Erythroblast (primary cell): ENCODE data around the gene TMEM244.

Source experiments
- GATA1 ChIP-seq: IDR thresholded peaks from 2 replicates; pipeline ENCODE4 v1.6.1; 2011; ENCODE audit warnings: low read depth, mild to moderate bottlenecking, control low read depth, low read length, moderate library complexity
- POLR2A ChIP-seq: IDR thresholded peaks from 2 replicates; pipeline ENCODE4 v1.6.1; 2011; ENCODE audit warnings: mild to moderate bottlenecking, low read length

GRCh38 chr6:129908356-129908755 is 47.2 kb upstream of the TMEM244 start:
- TF ChIP-seq POLR2A (no peak), GATA1 (no peak)
